Fibroblast of upper back skin (primary cell): ENCODE data around the gene EBF4.

Experiments
- DNase-seq: peaks from one replicate; pipeline ENCODE4 v3.0.0-alpha.2; 2013

EBF4 gene

DNA sequence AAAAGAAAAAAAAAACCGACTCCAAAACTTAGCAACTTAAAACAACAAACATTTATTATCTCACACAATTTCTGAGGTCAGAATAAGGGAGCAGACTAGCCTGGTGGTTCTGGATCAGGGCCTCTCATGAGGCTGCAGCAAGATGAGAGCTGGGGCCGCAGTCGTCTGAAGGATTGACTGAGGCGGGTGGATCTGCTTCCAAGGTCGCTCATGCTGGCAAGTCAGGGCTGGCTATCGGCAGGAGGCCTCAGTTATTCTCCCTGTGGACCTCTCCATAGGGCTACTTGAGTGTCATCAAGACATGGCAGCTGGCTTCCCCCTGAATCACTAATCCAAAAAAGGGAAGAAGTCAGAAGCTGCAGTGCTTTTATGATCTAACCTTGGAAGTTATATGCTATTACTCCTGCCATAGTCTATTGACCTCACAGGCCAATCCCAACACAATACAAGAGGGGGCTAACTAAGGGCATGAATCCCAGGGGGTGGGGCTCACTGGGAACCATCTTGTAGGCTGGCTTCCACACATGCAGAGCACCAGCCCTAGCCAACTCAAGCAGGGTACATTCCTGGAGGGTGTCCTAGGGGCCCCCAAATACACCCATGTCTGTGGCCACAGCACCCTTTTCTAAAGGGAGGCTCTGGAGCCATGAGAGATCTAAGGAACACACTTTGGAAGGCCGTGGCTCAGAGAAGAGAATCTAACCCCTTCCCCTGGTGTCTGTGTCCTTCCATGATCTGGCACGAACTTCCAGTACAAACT, 11.3 kb downstream of the EBF4 start:
- no peak for DNase-seq

DNA sequence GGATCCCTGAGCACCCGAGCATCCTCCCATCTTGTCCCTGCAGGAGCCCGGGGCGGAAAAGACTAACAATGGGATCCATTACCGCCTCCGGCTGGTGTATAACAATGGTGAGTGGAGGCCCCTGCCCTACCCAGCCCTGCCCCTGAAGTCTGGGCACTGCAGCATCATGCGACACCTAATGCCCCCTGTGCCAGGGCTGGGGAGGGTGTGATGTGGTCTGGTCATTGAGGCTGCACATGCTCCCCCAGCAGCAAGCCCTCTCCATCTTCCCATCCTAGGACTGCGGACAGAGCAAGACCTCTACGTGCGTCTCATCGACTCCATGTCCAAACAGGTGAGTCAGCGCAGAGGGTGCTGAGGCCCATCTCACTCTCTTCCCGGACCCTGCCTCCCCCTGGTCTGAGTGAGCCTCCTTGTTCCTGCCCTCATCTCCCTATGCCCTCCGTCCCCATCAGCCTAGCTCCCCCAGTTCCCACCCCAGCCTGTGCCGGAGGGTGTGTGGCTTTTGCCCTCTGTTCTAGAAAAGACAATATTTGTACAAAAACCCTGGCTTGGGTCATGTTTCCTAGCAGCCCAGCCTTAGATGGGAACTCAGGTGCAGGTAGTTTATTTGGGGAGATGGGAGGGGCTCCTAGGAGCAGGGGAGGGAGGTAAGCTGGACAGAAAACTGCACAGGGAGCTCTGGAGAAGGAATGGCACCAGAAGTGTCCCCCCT, 13.5 kb downstream of the EBF4 start:
- DNase-seq, result no peak

DNA sequence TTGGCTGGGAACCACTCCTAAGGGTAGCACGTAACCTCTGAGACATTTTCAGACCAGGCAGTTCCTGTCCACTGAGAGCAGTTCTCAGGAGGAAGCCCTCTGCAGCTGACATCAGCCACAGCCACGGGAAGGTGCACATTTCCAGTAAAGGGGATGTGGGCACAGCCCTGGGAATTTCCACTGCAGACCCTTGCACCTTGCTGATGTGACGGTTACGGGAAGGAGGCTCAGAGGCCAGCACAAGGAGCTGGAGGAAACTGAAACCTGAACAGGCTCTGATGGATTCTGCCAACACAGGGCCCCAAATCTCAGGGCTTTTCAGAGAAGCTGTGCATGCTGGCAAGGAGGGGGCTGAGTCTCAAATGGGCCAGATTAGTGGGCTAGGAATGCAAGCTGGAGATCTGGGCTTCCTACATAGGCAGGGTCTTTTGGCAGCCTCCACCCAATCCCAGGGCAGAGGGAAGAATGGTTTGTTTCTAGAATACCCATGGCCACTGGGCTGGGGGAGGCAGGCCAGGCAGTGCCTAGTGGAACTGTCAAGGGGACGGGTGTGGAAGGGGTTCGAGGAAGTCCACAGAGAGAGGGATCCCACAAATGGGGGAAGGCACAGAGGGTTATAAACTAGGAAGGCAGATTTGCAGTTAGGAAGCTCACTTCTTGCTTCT, 14.2 kb downstream of the EBF4 start:
- no peak for DNase-seq

DNA sequence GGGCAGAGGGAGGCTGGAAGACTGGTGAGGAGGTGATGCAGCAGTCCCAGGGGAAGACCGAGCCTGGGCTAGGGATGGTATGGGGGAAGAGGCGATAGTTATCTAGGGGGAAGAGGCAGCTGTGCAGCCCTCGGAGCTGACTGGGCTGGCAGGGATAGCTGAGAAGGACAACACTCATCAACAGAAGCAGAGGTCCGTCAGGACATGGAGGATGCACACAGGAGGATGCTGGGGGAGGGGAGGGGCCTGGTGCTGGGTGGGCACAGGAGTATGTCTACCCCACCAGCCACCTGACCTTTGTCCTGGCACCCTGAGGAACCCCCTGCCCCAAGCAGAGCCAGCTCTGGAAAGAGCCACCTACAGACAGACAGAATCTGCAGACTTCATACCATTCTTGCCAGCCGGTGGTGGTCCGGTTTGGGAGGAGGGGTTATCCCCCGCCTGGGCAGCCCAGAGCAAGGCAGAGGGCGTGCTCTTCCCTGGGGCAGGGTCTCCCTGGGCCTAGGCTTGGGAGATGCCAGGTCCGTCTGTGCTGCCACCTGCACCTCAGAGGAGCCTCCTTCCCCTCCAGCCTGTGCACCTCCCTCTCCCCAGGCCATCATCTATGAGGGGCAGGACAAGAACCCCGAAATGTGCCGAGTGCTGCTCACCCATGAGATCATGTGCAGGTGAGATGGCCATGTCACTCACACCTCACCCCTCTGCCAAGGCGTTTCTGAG, 14.9 kb downstream of the EBF4 start:
- DNase-seq, result no peak

DNA sequence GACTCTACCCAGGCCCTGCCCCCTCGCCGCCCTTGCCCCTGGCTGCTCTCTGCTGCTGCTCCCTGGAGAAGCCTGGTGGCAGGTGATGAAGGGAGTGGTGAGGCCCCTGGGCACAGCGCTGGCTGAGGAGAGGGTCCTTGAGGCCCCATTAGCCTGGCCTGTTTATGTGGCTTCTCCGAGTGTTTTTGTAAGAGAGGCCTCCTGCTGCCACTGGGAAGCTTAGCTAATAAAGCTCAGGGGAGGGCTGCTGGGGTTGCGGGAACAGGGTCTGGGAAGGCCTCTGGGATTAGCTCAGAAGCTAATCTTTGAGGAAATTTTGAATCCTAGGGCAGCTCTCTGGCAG, 15.5 kb downstream of the EBF4 start:
- no peak for DNase-seq

DNA sequence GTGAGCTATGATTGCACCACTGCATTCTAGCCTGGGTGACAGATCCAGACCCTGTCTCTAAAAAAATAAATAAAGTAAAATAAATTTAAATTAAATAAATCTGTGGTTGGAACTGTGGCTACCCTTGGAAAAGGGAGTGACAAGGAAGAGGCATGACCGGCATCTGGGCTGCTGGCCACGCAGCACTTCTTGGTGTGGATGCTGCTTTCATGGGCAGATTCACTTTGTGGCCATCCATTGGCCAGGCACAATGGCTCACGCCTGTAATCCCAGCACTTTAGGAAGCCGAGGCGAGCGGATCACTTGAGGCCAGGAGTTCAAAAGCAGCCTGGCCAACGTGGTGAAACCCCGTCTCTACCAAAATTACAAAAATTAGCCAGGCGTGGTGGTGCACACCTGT, 16.1 kb downstream of the EBF4 start:
- DNase-seq, result no peak

DNA sequence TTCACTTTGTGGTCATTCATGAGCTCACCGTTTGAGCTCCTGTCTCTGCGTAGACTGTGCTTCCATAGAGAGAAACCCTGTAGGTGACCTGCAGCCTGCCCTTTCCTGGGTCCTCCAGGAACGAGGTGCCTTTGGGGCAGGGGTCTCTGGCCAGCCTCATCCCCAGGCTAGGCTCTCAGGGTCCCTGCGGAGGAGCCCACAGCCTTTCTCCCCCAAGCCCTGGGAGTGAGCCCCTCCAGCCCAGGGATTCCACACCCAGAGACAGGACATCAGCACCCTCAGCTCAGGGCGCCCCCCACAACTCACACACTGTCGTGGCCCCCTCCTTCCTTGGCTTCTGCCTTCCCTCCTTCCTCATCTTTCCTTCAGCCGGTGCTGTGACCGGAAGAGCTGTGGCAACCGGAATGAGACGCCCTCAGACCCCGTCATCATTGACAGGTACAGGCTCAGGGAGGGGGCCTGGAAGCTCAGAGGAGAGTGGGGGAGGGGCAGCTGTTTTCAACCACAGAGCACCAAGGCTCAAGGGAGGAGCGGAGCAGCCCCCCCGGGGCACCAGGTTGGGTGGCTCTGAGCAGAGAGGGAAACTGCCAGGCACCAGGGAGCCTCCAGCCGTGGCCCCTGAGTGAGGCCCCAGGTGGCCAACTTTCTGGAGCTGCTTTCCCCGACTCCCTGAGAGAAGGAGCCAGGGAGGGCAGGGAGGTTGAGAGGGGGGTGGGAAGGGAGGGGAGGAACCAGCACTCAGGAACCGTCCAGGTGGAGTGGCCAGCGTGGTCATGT, 16.8 kb downstream of the EBF4 start:
- no peak for DNase-seq

DNA sequence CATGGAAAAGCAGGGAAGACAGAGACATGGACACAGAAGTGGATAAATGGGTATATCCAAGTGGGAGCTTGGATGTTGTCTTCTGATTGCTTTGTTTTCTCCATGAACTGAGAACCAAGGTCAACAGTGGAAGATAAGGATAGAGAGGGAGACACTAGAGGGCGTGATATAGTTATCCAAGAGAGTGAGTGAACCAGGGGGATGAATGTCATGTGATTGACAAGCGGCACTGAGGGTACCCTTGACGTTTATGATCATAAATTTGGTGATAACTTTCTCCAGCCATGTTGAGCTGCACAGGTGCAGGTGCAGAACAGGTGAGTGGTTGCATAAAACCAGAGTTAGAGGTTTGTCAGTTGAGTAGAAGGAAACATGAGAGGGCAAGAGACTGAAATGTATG, 20.7 kb downstream of the EBF4 start:
- no peak for DNase-seq

DNA sequence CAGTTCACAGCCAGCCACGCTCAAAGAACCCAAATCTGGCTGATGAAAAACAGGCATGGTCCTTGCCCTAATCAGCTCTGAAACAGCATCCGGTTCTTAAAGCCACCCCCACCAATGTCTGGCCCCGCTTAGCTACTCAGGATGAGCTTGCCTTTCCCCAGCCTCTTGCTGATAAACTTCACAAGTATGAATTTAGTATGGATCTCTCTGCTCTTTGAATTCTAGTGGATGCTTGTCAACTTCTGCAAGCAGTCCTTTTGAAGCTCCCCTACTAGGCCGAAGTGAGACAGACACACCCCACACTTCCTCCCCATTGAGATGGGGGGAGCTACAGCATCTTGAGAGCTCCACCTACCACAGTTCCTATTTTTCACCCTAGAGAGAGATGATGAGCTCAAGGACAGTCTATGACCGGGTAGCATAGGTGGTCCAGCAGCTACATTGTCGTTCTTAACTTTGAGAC, 36.7 kb downstream of the EBF4 start:
- no peak for DNase-seq

DNA sequence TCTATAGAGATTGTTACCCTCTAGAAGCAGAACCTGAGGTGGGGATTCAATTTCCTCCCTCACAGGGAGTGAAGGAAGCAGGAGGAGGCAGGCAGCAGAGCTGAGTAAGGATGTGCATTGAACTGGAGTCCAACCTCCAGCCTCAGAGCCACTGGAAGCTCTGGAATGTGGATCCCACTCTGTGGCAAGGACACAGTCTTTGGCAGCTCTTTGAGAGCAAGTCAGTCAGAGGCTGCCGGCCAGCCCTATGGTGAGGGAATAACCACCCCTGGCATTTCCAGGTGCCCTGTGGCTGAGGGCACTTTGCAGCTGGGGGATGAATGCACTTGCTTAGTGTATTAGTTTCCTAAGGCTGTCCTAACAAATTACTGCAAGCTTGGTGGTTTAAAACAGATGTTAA, 37.2 kb downstream of the EBF4 start:
- peak; percentile 25 for DNase-seq

DNA sequence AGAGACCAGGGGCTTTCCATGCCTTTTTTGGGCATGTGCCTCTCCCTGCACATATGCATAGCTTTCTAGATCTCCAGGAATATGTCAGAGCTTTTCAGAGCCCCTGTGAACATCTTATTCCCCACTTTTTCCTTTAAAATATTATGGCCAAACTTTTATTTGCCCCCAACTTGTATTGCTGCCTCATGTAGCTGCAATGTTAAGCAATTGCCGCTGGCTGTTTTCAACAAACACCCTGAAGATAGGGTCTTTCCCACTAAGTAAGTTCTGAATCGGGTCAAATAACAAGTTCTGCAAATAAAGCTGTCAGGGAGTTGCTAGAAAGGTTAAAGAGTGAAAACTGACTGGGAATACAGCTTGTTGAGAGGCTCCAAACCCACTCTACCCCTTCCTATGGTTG, 42.3 kb downstream of the EBF4 start:
- DNase-seq, result no peak

DNA sequence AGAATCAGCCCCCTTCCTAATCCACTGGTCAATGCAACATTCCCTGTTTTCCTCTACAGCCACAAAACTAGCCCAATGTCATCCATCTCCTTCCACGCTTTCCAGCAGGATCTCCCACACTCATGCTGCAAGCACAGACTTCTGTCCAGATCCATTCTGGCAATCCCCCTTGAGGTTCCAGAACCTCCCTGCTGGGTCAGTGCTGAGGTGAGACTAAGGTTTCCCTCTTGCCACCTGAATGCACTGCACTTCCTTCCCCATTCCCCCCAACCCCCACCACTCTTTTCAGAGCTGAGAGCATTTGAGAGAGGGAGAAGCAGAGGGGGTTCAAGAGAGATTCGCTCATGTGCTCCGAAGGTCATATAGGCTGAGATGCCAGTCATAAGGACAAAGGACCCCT, 43.9 kb downstream of the EBF4 start:
- DNase-seq, result no peak

DNA sequence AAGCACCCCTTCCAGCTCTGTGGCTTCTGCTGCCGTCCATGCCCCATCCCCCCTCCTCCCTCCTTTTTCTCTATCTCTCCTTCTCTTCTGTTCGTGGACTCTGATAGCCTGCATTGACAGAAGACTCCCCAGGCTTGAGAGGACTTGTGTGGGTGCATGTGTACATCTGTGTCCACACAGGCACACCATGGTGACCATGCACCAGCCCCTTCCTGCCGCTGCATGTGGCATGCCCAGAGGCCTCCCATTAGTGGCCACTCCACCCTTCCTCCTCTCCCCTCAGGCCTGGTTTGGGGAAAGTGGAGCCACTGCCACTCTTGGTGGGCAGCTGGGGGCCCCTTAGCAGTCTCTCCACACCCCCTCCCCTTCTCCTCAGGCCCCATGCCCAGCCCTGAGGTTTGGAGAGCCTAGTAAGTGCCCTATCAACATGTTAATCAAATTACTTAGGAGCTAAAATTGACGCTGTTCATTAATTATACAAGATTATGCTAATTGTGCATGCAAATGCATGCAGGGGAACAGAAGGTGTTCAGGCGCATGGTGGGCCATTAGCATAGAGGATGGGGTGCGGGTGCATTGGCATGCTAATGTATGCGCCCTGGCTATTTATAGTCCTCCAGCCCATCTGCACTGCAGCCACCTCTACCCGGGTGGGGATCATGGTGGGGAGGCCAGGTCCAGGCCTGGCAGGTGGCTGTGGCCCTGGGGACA, 45.9 kb downstream of the EBF4 start:
- no peak for DNase-seq

DNA sequence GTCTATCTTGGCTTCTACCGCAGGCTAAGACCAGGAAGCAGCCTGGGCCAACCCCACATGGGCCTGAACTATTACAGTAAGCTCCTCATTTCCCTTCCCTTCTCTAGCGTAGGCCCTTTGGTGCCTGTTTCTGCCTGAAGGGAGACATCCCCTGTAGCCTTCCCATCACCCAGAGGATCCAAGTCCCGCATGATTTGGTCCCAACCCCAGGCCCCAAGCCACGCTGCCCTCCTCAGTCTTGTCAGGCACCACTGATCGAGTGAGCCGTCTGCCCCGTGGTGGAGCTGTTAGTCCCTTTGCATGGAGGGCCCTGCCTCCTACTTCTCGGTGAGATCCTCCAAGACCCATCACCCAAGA, 46.4 kb downstream of the EBF4 start:
- DNase-seq, result no peak

DNA sequence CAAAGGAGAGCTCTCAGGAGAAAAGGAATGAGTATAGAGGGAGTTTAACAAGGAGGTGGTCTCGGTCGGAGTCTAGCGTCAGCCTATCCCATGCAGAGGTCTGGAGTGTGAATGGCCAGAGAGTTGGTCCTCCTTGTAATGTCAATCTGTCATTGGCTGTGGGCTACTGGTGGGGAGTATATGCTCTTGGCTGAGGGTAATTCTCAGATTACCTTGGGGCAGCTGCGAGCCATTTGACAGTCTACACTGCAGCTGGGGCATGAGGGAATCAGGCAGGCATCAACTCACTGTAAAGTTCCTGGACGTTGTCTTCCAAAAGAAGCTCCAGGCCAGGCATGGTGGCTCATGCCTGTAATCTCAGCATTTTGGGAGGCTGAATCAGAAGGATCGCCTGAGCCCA, 48.1 kb downstream of the EBF4 start:
- no peak for DNase-seq

DNA sequence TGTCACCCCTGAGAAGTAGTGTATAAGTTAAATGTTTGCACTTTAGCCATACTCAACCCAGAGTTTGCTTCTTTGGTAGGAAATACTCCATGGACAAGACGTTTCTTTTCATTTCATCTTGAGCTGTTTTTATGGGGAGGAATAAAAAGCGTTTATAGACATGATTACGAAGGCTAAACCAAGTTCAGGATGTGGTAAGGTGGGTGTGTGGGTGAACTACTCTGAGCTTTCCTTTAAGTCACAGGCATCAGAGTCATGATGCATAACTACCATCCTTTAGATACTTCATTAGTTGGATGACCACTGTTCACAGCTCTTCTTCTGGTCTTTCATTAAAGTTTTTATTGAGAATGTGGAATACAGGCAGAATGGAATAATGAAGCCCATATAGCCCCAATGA, 48.9 kb downstream of the EBF4 start:
- DNase-seq, result no peak

DNA sequence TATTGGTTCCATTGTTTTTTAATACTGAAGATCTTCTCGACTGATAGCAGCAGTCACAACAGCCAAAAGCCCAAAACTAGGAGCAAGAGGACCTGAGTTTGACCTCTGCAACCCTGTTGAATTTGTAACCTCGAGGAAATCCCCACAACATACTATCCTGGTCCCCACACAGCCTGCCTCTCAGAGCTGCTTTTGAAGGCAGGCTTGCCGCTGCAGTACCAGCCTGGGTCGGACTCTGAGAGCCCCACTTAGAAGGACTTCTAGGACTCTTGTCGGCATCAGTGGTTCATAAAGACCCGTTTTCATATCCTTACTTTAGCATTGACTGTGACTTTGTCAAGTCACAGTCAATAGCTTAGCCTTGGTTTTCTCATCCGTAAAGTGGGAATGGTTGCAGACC, 49.3 kb downstream of the EBF4 start:
- no peak for DNase-seq

DNA sequence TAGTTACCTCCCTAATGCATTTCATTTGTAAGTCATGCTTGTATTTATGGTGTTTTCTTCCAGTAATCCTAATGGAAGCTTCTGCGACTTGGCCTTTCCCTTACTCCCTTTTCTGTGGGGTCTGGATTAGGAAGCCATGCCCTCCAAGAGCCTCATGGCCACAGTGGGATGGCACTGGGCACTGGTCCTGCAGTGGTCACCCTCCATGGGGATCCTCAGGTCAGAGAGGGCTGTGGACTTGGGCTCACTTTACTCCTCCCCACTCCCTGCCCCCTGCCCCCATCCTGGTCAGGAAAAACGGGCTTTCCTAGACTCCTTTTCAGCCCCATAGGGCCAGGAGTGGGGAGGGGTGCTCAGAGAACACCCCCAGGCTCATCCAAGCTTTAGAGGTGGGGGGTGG, 49.9 kb downstream of the EBF4 start:
- no peak for DNase-seq

DNA sequence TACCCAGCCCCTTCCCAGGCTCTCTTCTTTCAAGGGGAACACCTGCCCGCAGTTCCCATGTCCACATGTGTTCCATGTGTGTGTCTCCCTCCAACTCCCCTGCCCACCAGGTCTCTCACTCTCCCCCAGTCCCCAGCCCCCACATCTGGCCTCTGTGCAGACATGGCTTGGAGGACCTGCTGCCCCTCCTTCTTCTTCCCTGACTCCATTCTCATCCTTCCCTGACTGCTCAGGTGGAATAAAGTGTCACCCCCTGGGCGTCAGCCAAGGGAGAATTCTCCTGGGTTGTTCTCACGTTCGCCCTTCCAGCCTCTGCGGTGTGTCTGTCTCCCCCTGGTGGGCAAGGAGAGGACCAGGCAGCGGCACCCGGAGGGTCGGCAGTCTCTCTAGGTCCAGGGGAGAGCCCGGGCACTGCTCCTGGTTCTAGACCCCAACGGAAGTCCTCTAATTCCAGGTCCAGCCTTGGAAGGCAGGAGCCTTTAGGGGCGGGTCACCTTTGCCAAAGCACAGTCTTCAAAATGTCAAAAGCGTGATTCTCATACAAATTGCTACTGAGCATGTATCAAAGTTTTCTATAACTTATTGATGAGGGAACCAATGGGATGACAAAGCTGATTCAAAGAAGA, 50.5 kb downstream of the EBF4 start:
- peak; percentile 64 for DNase-seq

DNA sequence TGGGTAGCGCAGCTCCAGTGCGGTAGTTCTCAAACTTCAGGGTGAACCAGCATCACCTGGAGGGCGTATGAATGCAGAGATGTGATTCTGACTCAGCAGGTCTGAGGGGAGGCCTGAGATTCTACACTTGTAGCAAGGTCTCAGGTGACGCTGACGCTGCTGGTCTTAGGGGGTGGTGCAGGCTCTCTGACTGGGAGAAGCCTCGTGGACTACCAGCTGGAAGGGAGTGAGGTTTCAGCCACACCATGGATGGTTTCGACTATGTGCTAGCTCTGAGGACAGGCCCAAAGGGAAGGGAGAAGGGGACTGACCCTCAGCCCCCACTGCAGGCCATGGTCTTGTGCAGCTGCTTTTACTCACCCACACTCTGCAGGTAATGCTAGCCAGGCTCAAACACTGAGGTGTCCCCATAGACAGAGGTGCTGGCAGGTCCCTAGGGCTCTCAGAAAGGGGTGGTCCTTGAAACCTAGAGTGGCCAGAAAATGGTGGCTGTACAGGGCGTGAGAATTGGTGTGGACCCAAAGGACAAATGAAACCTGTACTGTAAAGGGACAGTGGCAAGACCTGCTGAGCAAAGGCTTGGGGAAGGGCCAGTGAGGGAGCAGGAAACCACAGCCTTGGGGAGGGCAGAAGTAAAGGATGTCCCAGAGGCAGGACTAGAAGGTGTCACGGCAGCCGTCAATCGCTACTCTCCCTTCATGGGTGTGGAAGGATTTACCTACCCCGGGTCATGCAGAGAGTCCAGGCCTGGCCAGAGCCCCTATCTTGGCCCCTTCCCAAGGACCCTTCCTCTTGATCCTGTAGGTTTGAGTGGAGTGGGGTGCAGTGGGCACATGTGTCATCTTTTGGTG, 52.7 kb downstream of the EBF4 start:
- no peak for DNase-seq
